CD14-positive monocyte (primary cell): ENCODE measurements around the gene EPB41. TPM values are rescaled to one million over a fixed set of nuclear protein-coding genes. Genes with fewer than 3 reads are reported as not detected.
"Not testable (repeated sequence)": the region's sequence is repeated elsewhere in the genome, so short reads cannot be mapped to it uniquely, and the experiment has no call there.

Experiments used
- DNase-seq, 3 donors: peaks; one replicate each; pipeline ENCODE4 v3.0.0-alpha.2; 2011 to 2022
- H2AFZ ChIP-seq: 2 replicates; pipeline ENCODE4 v1.6.0; 2012; ENCODE audit warnings: mild to moderate bottlenecking, low read depth, low read length, inconsistent platforms; ENCODE audit not compliant: insufficient read depth, poor library complexity, severe bottlenecking
- H3K27ac ChIP-seq, 2 donors: 1 replicate in 1 of 2; 2 replicates in 1 of 2; pipeline ENCODE4 v1.5.1; 2012 to 2013; ENCODE audit warnings: low read length in 2 of 2, control low read depth in 1 of 2, inconsistent platforms in 1 of 2, low read depth in 1 of 2, mild to moderate bottlenecking in 1 of 2
- H3K27me3 ChIP-seq, 2 donors: one replicate each; pipeline versions ENCODE4 v1.6.0 to v1.6.1; 2011 to 2013; ENCODE audit warnings: low read length in 2 of 2; ENCODE audit not compliant: control insufficient read depth in 2 of 2, insufficient read depth in 2 of 2
- H3K36me3 ChIP-seq, 2 donors: replicated peaks in 1 of 2; 1 replicate in 1 of 2; 2 replicates in 1 of 2; pipeline versions ENCODE4 v1.5.1 to v1.6.1; 2012 to 2013; ENCODE audit warnings: low read length in 2 of 2, control low read depth in 1 of 2, inconsistent platforms in 1 of 2, mild to moderate bottlenecking in 1 of 2; ENCODE audit not compliant: insufficient read depth in 2 of 2, control insufficient read depth in 1 of 2
- H3K4me1 ChIP-seq, 2 donors: 1 replicate in 1 of 2; 2 replicates in 1 of 2; pipeline versions ENCODE4 v1.5.1 to v1.6.1; 2012 to 2013; ENCODE audit warnings: low read length in 2 of 2, control low read depth in 1 of 2, inconsistent platforms in 1 of 2, mild to moderate bottlenecking in 1 of 2, moderate library complexity in 1 of 2; ENCODE audit not compliant: insufficient read depth in 2 of 2, control insufficient read depth in 1 of 2
- H3K4me2 ChIP-seq: replicated peaks from 2 replicates; pipeline ENCODE3; 2012; ENCODE audit warnings: low read length, moderate library complexity, mild to moderate bottlenecking; ENCODE audit not compliant: poor library complexity, severe bottlenecking; ENCODE audit errors: extremely low read depth
- H3K4me3 ChIP-seq, 3 experiments: fragments of 200-600 bp in 1 of 3; sonication (generic) in 1 of 3; replicated peaks in 1 of 3; 1 replicate in 2 of 3; 2 replicates in 1 of 3; pipeline ENCODE4 v1.5.1; 2011 to 2013; ENCODE audit warnings: low read length in 3 of 3, mild to moderate bottlenecking in 3 of 3, control low read depth in 2 of 3, low read depth in 2 of 3, inconsistent platforms in 1 of 3, moderate library complexity in 1 of 3
- H3K79me2 ChIP-seq: 2 replicates; pipeline ENCODE4 v1.6.0; 2012; ENCODE audit warnings: mild to moderate bottlenecking, control low read depth, inconsistent platforms, low read length, moderate library complexity; ENCODE audit not compliant: insufficient read depth
- H3K9ac ChIP-seq: 2 replicates; pipeline ENCODE4 v1.6.0; 2017; ENCODE audit warnings: low read length, mild to moderate bottlenecking; ENCODE audit not compliant: insufficient read depth, poor library complexity, severe bottlenecking
- H3K9me3 ChIP-seq, 2 donors: replicated peaks in 1 of 2; 1 replicate in 1 of 2; 2 replicates in 1 of 2; pipeline versions ENCODE4 v1.5.1 to v1.6.1; 2012 to 2013; ENCODE audit warnings: low read length in 2 of 2, control low read depth in 1 of 2; ENCODE audit not compliant: control insufficient read depth in 1 of 2, insufficient read depth in 1 of 2
- H4K20me1 ChIP-seq: 2 replicates; pipeline ENCODE4 v1.6.0; 2012; ENCODE audit warnings: mild to moderate bottlenecking, low read length, control low read depth, moderate library complexity; ENCODE audit not compliant: insufficient read depth
- H3K27ac Mint-ChIP-seq, 7 donors: one replicate each; pipeline ENCODE4 v1.8.0; 2020; ENCODE audit warnings: mild to moderate bottlenecking in 7 of 7, mixed read lengths in 7 of 7, moderate library complexity in 6 of 7, inconsistent platforms in 2 of 7
- H3K27me3 Mint-ChIP-seq, 3 donors: one replicate each; pipeline ENCODE4 v1.8.0; 2021 to 2022; ENCODE audit warnings: low read depth in 3 of 3, mild to moderate bottlenecking in 3 of 3, mixed read lengths in 3 of 3, moderate library complexity in 3 of 3, inconsistent platforms in 1 of 3
- H3K36me3 Mint-ChIP-seq, 2 donors: one replicate each; pipeline ENCODE4 v1.8.0; 2020; ENCODE audit warnings: mixed read lengths in 2 of 2, inconsistent platforms in 1 of 2, mild to moderate bottlenecking in 1 of 2
- H3K4me1 Mint-ChIP-seq: one replicate; pipeline ENCODE4 v1.8.0; 2020; ENCODE audit warnings: mild to moderate bottlenecking, mixed read lengths
- H3K4me3 Mint-ChIP-seq, 2 donors: one replicate each; pipeline ENCODE4 v1.8.0; 2020; ENCODE audit warnings: mild to moderate bottlenecking in 2 of 2, mixed read lengths in 2 of 2, moderate library complexity in 1 of 2
- H3K9me3 Mint-ChIP-seq, 7 donors: one replicate each; pipeline ENCODE4 v1.8.0; 2020 to 2022; ENCODE audit warnings: mixed read lengths in 7 of 7, mild to moderate bottlenecking in 6 of 7, moderate library complexity in 6 of 7, inconsistent platforms in 2 of 7
- CTCF ChIP-seq: fragments of 200-600 bp; IDR thresholded peaks from one replicate; pipeline ENCODE4 v1.8.0; 2022; ENCODE audit warnings: antibody characterized with exemption, mild to moderate bottlenecking
- WGBS: methylation state at CpG from one replicate; pipeline ENCODE4 v1.1.5; 2013; ENCODE audit warnings: missing lambda C conversion rate; ENCODE audit not compliant: insufficient coverage; 5-methylcytosine and 5-hydroxymethylcytosine counted together
- intact Hi-C, 2 donors: fragments of 100-400 bp; cut with micrococcal nuclease; formaldehyde crosslinking; loops; one replicate each; pipeline versions ENCODE4 v1.15.0 to v1.15.1; 2023
- polyA plus RNA-seq, 3 donors: library from polyadenylated mRNA; depleted of rRNA in 1 of 3; unstranded in 2 of 3; stranded (reverse) in 1 of 3; fragments of 300-500 nt in 2 of 3; fragments of >200 nt in 1 of 3; fragmentation: Illumina TruSeq in 2 of 3; gene quantifications; 1 replicate in 2 of 3; 2 replicates in 1 of 3; pipeline ENCODE4 v1.2.3, GENCODE V29; 2012 to 2021

The EPB41 gene
- polyA plus RNA-seq, 3 donors = 11.3 to 19.4 (median 18.9) TPM

GRCh38 chr1:29148656-29149491 is 234.5 kb downstream of the EPB41 start:
- no peak for DNase-seq
- Histone ChIP-seq H3K79me2 (peaks cover 3% of the 10 kb centered on the region), H2AFZ (no peak overlapping the region), H3K4me1 (no peaks in the 10 kb centered on the region), H3K9ac (no peak overlapping the region), H3K4me3 (no peak overlapping the region), H3K36me3 (peaks cover 76 to 90% of the 10 kb centered on the region in 2 donors), H3K4me2 (no peak overlapping the region), H3K27ac (no peak overlapping the region), H3K27me3 (no peaks in the 10 kb centered on the region), H3K9me3 (no peaks in the 10 kb centered on the region), H4K20me1 (peaks cover 54% of the 10 kb centered on the region)
- peaks cover 0 to 2% (median 0%) of the 10 kb centered on the region in 7 donors for H3K9me3 Mint-ChIP-seq
- TF ChIP-seq CTCF = no peak
- H3K27me3 Mint-ChIP-seq = peaks cover 0 to 1% (median 1%) of the 10 kb centered on the region in 3 donors
- peak overlapping the region in 3 of 7 donors; percentile 25 to 67 (median 63) for H3K27ac Mint-ChIP-seq
- intact Hi-C loops = no loop called here
- H3K4me1 Mint-ChIP-seq = no peaks in the 10 kb centered on the region
- no peak overlapping the region for H3K4me3 Mint-ChIP-seq
- H3K36me3 Mint-ChIP-seq = peaks cover 82 to 89% of the 10 kb centered on the region in 2 donors
- 98% methylated on average over 29 of the region's 35 CpGs for WGBS

DNA sequence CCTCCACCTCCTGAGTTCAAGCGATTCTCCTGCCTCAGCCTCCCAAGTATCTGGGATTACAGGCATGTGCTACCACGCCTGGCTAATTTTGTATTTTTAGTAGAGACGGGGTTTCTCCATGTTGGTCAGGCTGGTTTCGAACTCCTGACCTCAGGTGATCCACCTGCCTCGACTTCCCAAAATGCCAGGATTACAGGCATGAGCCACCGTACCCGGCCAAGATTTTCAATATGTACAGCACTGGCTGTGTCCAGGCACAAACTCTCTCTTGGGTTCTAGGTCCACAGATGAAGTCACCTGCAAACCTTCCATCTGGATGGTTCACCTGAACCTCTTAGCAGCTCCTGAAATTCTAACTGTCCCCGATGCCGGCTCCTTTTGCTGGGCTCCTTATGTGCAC is 236.0 kb downstream of the EPB41 start:
- peaks cover 92 to 100% of the 10 kb centered on the region in 2 donors for H3K36me3 Mint-ChIP-seq
- not testable (repeated sequence) for DNase-seq, H3K27ac ChIP-seq, H3K4me1 ChIP-seq, H3K4me3 ChIP-seq, H3K4me2 ChIP-seq, H3K9me3 Mint-ChIP-seq, H3K4me3 Mint-ChIP-seq, H3K9ac ChIP-seq, H3K9me3 ChIP-seq, H3K27ac Mint-ChIP-seq, H3K27me3 ChIP-seq, H3K79me2 ChIP-seq, H3K4me1 Mint-ChIP-seq, H2AFZ ChIP-seq, H3K27me3 Mint-ChIP-seq
- intact Hi-C loops = loop anchor here in 1 of 2 donors (5.0 kb wide), 1 partner anchor 603 kb away; no protein-coding TSS in a partner anchor
- H3K36me3 ChIP-seq = peaks cover 90 to 100% of the 10 kb centered on the region in 2 donors
- peaks cover 66% of the 10 kb centered on the region for H4K20me1 ChIP-seq
- WGBS = 97% methylated on average over 7 of the region's 9 CpGs
